ENCODE measurements around the gene GEMIN4.
"Not testable (repeated sequence)": the region's sequence is repeated elsewhere in the genome, so short reads cannot be mapped to it uniquely, and the experiment has no call there.

Gene GEMIN4

GRCh38 chr17:774313-774584 is 22.2 kb upstream of the GEMIN4 start:
- DNase-seq = no peak

GRCh38 chr17:773467-774312 is 21.6 kb upstream of the GEMIN4 start:
- no peak for DNase-seq

- no peak for DNase-seq
Observed at GRCh38 chr17:773016-773415, 21.0 kb upstream of the GEMIN4 start.

- no peak for DNase-seq
Observed at GRCh38 chr17:767076-767475, 15.0 kb upstream of the GEMIN4 start.

GRCh38 chr17:760371-760770 is 8.3 kb upstream of the GEMIN4 start:
- no peak for DNase-seq

- DNase-seq = no peak
Observed at GRCh38 chr17:759964-760363, 7.9 kb upstream of the GEMIN4 start.

GRCh38 chr17:756010-756567 is 4.0 kb upstream of the GEMIN4 start:
- DNase-seq = not testable (repeated sequence)

GRCh38 chr17:755319-755961 is 3.4 kb upstream of the GEMIN4 start:
- DNase-seq = not testable (repeated sequence)

- DNase-seq = no peak
Observed at GRCh38 chr17:753418-753817, 1.4 kb upstream of the GEMIN4 start.

GRCh38 chr17:752620-753219 is 656 bp upstream of the GEMIN4 start:
- DNase-seq = peak; percentile 29

GRCh38 chr17:751269-752001 is 629 bp downstream of the GEMIN4 start:
- DNase-seq = no peak

GRCh38 chr17:750431-751037 is 1.5 kb downstream of the GEMIN4 start:
- no peak for DNase-seq

- DNase-seq = not testable (repeated sequence)
Observed at GRCh38 chr17:749359-749758, 2.7 kb downstream of the GEMIN4 start.

- not testable (repeated sequence) for DNase-seq
Observed at GRCh38 chr17:748604-749003, 3.5 kb downstream of the GEMIN4 start.

- no peak for DNase-seq
Observed at GRCh38 chr17:746783-747629, 5.1 kb downstream of the GEMIN4 start.

- no peak for DNase-seq
Observed at GRCh38 chr17:746181-746580, 5.9 kb downstream of the GEMIN4 start.

GRCh38 chr17:745406-745805 is 6.7 kb downstream of the GEMIN4 start:
- no peak for DNase-seq

GRCh38 chr17:744937-745336 is 7.1 kb downstream of the GEMIN4 start:
- no peak for DNase-seq

GRCh38 chr17:743139-743538 is 8.9 kb downstream of the GEMIN4 start:
- DNase-seq = no peak

- DNase-seq = no peak
Observed at GRCh38 chr17:742147-742793, 9.8 kb downstream of the GEMIN4 start.
